ENCODE results near the gene RAB11FIP4.
"Not testable (repeated sequence)": the region's sequence is repeated elsewhere in the genome, so short reads cannot be mapped to it uniquely, and the experiment has no call there.

The RAB11FIP4 gene

DNA sequence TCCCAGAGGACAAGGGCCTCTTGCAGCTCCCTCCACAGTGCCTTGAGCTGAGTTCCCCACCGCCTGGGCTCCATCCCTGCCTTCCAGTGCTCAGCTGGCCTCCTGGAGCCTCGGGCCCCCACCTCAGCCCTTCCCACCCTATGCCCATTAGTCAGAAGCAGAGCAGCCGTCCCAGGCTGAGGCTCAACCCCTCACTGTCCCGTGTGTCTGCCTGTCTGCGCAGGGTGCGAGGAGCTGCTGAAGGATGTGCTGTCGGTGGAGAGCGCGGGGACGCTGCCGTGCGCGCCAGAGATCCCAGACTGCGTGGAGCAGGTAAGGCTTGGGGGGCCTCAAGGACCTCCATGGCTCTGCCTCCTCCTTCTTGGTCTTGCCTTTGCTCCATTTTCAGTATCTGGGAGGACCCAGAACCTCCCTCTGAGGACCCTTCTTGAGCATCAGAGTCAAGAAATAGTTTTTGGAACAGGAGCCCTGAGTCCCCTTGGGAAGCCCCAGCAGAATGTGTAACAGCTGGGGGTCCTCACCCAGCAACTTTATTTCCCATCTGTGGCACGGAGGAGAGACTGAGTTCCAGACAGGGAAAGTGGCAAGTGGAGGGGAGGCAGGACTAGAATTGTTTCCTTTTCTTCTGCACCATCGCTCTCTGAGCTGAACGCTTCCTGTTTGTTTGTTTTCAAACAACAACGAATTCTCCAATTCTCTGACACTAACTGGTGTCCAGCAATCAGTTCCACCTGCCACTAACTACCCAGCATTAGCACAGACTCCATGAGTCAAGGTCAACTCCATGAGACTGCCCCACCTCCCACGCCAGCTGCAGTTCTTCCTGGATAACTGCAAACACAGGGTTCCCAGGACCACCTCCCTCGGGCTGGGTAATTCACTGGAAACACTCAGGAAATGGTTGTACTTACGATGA is 42.6 kb downstream of the RAB11FIP4 start:
- no peak for DNase-seq (ENCODE audit: low read depth)
- no peak for TF ChIP-seq CTCF (conservative IDR thresholded peaks at IDR 0.05; ENCODE audit: low read depth, low read length)
- no peak overlapping the region for H3K4me3 ChIP-seq (ENCODE audit: low read depth, low read length)

GRCh38 chr17:31434727-31435050 is 43.2 kb downstream of the RAB11FIP4 start:
- DNase-seq (ENCODE audit: low read depth): no peak
- TF ChIP-seq CTCF (conservative IDR thresholded peaks at IDR 0.05; ENCODE audit: low read depth, low read length): no peak
- no peak overlapping the region for H3K4me3 ChIP-seq (ENCODE audit: low read depth, low read length)

GRCh38 chr17:31435581-31435980 is 44.1 kb downstream of the RAB11FIP4 start:
- DNase-seq (ENCODE audit: low read depth): no peak
- no peak overlapping the region for H3K4me3 ChIP-seq (ENCODE audit: low read depth, low read length)
- TF ChIP-seq CTCF (conservative IDR thresholded peaks at IDR 0.05; ENCODE audit: low read depth, low read length): no peak

DNA sequence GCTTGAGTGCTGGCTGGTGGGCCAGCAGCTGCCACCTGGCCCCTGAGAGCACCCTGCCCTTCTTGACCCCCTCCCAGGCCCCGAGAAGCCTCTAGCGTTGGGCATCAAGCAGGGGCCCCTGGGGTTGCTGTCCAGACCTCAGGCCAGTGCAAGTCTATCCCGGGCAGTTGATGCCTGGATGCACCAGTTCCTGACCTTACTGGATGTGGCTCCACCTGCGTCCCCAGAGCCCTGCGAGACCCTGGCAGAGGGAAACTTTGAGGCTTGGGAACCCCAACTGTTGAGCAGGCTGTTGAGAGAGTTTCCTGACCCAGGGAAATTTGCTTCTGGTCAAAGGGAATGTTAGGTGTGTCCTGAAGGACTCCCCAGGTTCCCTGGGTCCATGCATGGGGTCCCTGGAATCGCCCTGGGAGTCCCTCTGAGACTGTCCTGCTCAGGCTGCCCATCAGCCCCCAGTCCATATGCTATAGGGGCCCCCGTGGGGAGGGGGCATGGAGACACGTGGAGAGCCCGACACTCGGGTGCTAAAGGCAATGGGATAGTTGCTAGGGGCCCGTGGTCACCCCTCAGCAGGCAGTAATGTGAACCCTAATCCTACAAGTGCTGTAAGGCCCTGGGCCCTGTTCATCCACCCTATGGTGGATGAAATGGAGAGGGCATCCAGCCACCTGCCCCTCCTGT is 46.4 kb downstream of the RAB11FIP4 start:
- no peak for TF ChIP-seq CTCF (conservative IDR thresholded peaks at IDR 0.05; ENCODE audit: low read depth, low read length)
- H3K4me3 ChIP-seq (ENCODE audit: low read depth, low read length): no peak overlapping the region
- DNase-seq (ENCODE audit: low read depth): no peak

DNA sequence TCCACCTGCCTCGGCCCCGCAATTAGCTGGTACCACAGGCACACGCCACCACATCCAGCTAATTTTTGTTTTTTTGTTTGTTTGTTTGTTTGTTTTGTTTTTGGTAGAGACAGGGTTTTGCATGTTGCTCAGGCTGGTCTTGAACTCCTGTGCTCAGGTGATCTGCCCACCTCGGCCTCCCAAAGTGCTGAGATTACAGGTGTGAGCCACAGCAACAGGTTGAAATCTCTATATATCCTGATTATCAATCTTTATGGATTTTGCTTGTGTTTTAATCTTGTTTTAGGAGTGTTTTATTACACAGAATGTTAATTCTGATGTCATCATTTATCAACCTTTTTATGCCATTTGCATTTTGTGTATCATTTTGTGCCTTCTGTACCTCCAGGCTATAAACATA is 48.2 kb downstream of the RAB11FIP4 start:
- no peak for TF ChIP-seq CTCF (conservative IDR thresholded peaks at IDR 0.05; ENCODE audit: low read depth, low read length)
- no peak for DNase-seq (ENCODE audit: low read depth)

GRCh38 chr17:31442276-31442675 is 50.8 kb downstream of the RAB11FIP4 start:
- no peak overlapping the region for H3K4me3 ChIP-seq (ENCODE audit: low read depth, low read length)
- TF ChIP-seq CTCF (conservative IDR thresholded peaks at IDR 0.05; ENCODE audit: low read depth, low read length): no peak
- no peak for DNase-seq (ENCODE audit: low read depth)

More for the DNA sequence above, 48.2 kb downstream of the RAB11FIP4 start:
- no peak overlapping the region for H3K4me3 ChIP-seq (ENCODE audit: low read depth, low read length)

- H3K4me3 ChIP-seq (ENCODE audit: low read depth, low read length); DNase-seq (ENCODE audit: low read depth): not testable (repeated sequence)
Measured at GRCh38 chr17:31442856-31443255, 51.4 kb downstream of the RAB11FIP4 start.

Measured in choroid plexus epithelial cell (primary cell).